IPS-18c (cell line): ENCODE results near the gene C5AR1.
"Not testable (repeated sequence)": the region's sequence is repeated elsewhere in the genome, so short reads cannot be mapped to it uniquely, and the experiment has no call there.

Experiments
- H3K4me3 ChIP-seq: 2 replicates; pipeline ENCODE4 v1.7.0; 2013; ENCODE audit warnings: low read depth, mild to moderate bottlenecking, low read length, moderate library complexity; ENCODE audit not compliant: insufficient read depth
- H3K9me3 ChIP-seq: one replicate; pipeline ENCODE4 v1.6.1; 2013; ENCODE audit warnings: mild to moderate bottlenecking, low read length, moderate library complexity; ENCODE audit not compliant: control insufficient read depth, insufficient read depth

Gene C5AR1

DNA sequence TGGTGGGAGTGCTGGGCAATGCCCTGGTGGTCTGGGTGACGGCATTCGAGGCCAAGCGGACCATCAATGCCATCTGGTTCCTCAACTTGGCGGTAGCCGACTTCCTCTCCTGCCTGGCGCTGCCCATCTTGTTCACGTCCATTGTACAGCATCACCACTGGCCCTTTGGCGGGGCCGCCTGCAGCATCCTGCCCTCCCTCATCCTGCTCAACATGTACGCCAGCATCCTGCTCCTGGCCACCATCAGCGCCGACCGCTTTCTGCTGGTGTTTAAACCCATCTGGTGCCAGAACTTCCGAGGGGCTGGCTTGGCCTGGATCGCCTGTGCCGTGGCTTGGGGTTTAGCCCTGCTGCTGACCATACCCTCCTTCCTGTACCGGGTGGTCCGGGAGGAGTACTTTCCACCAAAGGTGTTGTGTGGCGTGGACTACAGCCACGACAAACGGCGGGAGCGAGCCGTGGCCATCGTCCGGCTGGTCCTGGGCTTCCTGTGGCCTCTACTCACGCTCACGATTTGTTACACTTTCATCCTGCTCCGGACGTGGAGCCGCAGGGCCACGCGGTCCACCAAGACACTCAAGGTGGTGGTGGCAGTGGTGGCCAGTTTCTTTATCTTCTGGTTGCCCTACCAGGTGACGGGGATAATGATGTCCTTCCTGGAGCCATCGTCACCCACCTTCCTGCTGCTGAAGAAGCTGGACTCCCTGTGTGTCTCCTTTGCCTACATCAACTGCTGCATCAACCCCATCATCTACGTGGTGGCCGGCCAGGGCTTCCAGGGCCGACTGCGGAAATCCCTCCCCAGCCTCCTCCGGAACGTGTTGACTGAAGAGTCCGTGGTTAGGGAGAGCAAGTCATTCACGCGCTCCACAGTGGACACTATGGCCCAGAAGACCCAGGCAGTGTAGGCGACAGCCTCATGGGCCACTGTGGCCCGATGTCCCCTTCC is 10.5 kb downstream of the C5AR1 start:
- H3K9me3 ChIP-seq = no peaks in the 10 kb centered on the region
- H3K4me3 ChIP-seq = no peak overlapping the region

DNA sequence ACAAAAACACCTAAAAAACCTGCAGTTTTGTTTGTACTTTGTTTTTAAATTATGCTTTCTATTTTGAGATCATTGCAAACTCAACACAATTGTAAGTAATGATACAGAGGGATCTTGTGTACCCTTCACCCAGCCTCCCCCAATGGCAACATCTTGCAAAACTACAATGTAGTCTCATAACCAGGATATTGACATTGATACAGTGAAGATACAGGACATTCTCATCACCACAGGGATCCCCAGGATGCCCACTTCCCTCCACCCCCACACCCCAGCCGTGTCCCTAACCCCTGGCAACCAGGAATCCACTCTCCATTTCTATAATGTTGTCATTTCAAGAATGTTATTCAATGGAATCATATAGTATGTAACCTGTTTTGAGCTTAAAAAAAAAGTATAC is 12.0 kb downstream of the C5AR1 start:
- no peak overlapping the region for H3K4me3 ChIP-seq
- no peaks in the 10 kb centered on the region for H3K9me3 ChIP-seq

DNA sequence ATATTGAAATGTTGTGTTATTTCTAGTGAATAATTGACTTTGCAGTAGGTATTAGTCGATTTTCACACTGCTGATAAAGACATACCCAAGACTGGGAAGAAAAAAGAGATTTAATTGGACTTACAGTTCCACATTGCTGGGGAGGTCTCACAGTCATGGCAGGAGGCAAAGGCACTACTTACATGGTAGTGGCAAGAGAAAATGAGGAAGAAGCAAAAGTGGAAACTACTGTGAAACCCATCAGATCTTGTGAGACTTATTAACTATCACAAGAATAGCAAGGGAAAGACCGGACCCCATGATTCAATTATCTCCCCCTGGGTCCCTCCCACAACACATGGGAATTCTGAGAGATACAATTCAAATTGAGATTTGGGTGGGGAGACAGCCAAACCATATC is 12.4 kb downstream of the C5AR1 start:
- Histone ChIP-seq H3K4me3 (no peak overlapping the region), H3K9me3 (no peaks in the 10 kb centered on the region)

DNA sequence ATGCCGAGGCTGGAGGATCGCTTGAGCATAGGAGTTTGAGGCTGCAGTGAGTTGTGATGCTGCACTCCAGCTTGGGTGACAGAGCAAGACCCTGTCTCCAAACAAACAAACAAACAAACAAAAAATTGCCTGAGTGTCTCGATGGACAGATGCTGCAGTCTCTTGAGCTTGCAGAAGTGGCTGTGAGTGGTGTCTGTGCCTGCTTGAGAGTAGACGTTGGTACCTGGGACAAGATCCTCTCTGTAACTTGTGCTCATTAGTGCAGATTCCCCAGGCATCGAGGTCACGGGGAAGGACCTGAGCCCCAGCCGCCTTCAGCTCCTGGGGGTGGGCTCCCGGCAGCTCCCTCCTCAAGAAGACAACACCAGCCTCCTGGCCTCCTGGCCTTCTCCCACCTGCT is 13.7 kb downstream of the C5AR1 start:
- H3K4me3 ChIP-seq = no peak overlapping the region

DNA sequence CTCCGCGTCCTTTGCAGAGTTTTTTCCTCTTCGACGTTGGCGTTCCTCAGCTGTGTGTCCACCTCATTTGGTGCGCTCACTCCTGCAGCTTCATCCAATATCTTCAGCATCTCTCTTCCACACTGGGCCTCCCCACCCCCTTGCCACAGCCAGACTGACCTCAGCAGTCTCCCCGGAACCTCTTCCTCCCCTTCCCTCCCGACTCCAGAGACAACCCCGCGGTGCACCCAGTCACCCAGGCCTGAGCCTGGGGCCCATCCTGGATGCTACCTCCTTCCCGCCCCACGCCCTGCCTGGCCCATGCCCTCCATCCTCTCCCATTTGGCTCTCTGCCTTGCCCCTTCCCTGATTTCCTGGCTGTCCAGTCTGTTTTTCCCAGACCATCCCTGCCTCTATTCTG is 14.2 kb downstream of the C5AR1 start:
- H3K9me3 ChIP-seq = no peaks in the 10 kb centered on the region
- H3K4me3 ChIP-seq = no peak overlapping the region

More for the DNA sequence above, 13.7 kb downstream of the C5AR1 start:
- no peaks in the 10 kb centered on the region for H3K9me3 ChIP-seq

DNA sequence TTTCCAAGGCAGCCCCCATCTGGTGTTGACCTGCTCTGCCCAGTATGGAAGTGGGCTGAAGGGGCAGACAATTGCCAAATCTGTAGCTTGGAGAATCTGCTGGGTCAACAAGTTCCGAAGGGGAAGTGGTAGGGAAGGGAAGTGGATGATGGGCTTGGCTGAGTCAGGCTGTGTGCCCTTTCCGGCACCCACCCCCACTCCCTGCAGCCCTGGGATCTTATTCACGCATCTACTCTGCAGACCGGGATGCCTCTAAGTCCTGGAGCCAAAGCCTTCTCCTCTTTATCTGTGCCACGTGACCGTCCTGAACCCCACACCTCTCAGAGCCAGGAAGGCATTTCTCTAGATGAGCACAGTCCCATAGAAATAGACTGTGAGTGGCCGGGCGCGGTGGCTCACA is 14.8 kb downstream of the C5AR1 start:
- no peaks in the 10 kb centered on the region for H3K9me3 ChIP-seq
- no peak overlapping the region for H3K4me3 ChIP-seq

DNA sequence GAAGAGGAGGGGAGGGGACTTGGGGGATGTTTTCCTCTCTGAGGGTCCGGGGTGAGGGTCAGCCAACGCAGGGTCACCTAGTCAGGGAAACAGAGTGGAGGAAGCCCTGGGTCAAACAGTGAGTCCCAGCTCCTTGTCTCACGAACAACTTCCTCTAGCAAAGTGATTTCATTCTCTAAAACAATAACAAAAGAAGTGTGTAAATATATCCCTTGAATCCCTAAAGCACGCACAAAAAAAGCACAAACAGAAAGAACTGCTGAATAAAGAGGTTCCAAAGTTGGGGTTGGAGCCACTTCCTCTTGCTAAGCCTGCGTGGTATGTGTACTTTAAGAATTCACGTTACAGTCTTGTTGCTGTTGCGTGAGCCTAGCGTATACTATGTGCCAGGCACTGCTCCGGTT is 20.8 kb downstream of the C5AR1 start:
- Histone ChIP-seq H3K4me3 (no peak overlapping the region), H3K9me3 (no peaks in the 10 kb centered on the region)

DNA sequence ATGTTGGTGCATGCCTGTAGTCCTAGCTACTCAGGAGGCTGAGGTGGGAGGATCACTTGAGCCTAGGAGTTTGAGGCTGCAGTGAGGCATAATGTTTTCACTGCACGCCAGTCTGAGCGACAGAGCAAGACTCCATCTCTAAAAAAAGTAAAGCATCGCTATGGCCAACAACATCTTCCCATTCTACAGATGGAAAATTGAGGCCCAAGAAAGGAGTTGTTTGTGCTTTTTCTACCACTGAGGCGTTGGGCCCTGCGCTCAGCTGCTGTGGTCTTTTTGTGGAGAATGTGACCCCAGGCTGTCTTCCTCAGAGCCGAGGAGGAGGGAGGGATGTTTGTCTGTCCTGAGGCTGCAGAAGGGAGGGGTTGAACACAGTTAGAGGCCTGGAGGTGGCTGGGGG is 21.8 kb downstream of the C5AR1 start:
- no peak overlapping the region for H3K4me3 ChIP-seq
- H3K9me3 ChIP-seq = no peaks in the 10 kb centered on the region

DNA sequence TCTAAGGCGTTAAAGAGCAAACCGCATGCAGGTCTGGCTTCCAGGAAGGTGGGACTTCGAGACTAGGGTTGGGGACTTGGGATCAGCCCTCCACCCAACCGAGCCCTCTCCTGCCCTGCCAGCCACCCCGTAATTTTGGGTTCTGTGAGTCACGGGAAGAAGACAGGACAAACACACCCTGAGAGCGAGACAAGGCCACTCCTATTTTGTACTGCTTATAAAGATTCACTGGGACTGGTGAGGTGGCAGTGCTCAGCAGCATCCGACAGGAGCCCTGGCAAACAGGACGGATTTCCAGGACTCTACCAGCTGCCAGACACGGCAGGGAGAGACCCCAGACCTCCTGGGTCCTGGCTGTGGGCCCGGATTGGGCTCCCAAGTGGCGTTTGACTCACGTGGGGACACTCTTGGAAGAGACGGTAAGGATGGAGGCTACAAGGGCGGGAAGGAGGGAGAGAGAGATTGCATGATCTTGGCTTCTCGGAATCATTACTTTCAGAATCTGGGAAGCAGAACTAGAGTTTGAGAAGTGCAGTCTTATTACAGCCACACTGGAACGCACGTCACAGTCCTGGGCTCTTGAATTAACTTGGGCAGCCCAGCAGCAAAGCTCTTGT is 22.4 kb downstream of the C5AR1 start, which contains the start of gene C5AR2:
C5AR2 (plus strand) TSS at position 245 of the 617 bp plus-strand sequence. CDS start 8,625 bp downstream, outside the sequence.
- no peaks in the 10 kb centered on the region for H3K9me3 ChIP-seq
- H3K4me3 ChIP-seq = no peak within 1 kb of the TSS

DNA sequence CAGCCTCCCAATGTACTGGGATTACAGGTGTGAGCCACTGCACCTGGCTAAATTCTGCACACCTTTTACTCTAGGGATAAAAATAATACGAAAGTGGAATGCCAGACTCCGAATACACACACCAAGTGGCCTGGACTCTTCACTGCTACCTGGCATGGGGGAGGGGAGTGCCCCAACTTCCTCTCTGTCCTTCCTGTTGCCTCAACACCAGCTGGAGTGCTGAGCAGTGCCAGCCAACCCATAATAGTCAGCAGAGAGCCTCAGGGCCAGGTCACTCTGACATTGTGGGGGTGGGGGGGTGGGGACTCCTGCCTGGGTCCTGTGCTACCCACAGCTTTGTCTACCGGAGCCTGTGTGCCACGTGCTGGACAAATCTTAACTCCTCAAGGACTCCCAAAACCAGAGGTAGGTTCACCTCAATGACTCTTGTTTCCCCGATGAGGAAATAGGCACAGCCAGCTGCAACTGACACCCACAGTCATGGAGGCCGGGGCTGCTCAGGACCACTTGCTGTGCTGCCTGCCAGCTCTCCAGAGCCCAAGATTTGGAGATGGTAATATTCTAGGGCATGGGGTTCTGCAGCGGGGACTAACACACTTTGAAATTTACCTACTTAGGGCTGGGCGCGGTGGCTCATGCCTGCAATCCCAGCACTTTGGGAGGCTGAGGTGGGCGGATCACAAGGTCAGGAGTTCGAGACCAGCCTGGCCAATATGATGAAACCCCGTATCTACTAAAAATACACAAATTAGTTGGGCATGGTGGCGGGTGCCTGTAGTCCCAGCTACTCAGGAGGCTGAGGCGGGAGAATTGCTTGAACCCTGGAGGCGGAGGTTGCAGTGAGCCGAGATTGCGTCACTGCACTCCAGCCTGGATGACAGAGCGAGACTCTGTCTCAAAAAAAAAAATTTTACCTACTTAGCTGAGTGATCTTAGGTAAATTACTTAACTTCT is 27.4 kb downstream of the C5AR1 start:
- not testable (repeated sequence) for H3K4me3 ChIP-seq, H3K9me3 ChIP-seq

DNA sequence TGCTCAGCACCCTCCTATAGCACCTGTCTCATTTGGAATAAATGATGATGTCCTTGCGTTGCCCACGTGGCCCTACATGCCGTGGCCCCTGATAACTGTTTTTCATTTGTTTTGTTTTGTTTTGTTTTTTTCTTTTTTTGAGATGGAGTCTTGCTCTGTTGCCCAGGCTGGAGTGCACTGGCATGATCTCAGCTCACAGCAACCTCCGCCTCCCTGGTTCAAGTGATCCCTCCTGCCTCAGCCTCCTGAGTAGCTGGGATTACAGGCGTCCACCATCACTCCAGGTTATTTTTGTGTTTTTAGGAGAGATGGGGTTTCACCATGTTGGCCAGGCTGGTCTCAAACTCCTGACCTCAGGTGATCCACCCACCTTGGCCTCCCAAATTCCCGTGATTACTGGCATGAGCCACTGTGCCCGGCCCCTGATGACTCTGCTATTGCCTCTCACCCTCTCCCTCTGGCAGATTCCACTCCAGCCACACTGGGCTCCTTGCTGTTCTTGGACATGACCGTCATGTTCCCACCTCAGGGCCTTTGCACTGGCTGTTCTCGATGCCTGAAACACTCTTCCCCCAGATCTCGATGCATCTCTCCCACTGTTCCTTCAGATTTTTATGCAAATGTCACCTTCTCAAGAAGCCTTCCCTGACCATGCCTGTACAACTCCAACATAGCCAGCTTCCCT is 29.7 kb downstream of the C5AR1 start:
- no peaks in the 10 kb centered on the region for H3K9me3 ChIP-seq
- H3K4me3 ChIP-seq = no peak overlapping the region

DNA sequence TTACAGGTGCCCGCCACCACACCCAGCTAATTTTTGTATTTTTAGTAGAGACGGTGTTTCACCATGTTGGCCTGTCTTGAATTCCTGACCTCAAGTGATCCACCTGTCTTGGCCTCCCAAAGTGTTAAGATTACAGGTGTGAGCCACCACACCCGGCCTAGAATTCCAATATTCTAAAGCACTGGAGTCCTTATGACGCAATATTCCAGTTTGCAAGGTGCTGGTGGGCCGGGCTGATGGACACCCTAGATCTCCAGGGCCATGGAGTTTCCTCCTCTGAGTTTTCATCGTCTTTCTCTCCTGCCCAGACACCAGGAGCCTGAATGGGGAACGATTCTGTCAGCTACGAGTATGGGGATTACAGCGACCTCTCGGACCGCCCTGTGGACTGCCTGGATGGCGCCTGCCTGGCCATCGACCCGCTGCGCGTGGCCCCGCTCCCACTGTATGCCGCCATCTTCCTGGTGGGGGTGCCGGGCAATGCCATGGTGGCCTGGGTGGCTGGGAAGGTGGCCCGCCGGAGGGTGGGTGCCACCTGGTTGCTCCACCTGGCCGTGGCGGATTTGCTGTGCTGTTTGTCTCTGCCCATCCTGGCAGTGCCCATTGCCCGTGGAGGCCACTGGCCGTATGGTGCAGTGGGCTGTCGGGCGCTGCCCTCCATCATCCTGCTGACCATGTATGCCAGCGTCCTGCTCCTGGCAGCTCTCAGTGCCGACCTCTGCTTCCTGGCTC is 31.0 kb downstream of the C5AR1 start:
- Histone ChIP-seq H3K9me3 (no peaks in the 10 kb centered on the region), H3K4me3 (no peak overlapping the region)

DNA sequence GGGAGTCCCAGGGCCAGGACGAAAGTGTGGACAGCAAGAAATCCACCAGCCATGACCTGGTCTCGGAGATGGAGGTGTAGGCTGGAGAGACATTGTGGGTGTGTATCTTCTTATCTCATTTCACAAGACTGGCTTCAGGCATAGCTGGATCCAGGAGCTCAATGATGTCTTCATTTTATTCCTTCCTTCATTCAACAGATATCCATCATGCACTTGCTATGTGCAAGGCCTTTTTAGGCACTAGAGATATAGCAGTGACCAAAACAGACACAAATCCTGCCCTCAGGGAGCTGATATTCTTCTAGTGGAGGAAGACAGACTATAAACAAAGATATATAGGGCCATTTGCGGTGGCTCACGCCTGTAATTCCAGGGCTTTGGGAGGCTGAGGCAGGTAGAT is 32.1 kb downstream of the C5AR1 start:
- no peak overlapping the region for H3K4me3 ChIP-seq
- H3K9me3 ChIP-seq = no peaks in the 10 kb centered on the region

DNA sequence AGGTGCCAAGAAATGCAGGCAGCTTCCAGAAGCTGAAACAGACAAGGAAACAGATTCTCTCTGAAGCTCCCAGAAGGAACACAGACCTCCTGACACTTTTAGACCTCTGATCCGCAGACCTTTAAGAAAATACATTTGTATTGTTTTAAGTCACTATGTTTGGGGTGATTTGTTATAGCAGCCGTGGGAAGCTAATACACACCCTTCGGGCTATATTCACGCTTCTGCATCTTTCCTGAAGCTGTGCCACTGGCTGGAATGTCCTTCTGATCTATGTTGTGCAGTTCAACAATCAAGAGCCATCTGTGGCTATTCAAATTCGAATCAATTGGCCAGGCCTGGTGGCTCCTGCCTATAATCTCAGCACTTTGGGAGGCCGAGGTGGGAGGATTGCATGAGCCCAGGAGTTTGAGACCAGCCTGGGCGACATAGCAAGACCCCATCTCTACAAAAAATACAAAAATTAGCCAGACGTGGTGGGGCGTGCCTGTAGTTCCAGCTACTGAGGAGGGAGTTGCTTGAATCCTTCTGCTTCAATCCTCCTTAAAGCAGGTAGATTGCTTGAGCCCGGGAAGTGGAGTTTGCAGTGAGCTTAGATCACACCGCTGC is 33.6 kb downstream of the C5AR1 start:
- Histone ChIP-seq H3K9me3 (no peaks in the 10 kb centered on the region), H3K4me3 (no peak overlapping the region)

DNA sequence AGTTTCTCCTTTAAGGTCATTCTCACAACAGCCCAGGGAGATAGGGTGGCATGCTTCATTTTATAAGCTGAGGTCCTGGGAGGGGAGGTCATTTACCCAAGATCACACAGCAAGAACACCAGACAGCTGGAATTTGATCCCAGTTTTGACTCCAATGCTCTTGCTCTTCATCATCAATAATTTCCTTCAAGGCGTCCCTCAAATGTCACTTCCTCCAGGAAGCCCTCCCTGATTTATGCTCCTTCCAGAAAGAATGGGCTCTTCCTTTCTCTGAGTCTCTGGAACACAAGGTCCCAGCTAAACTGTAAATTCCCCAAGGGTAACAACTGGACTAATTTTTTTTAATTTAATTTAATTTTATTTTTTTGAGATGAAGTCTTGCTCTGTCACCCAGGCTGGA is 34.8 kb downstream of the C5AR1 start:
- H3K4me3 ChIP-seq = no peak overlapping the region
- no peaks in the 10 kb centered on the region for H3K9me3 ChIP-seq

DNA sequence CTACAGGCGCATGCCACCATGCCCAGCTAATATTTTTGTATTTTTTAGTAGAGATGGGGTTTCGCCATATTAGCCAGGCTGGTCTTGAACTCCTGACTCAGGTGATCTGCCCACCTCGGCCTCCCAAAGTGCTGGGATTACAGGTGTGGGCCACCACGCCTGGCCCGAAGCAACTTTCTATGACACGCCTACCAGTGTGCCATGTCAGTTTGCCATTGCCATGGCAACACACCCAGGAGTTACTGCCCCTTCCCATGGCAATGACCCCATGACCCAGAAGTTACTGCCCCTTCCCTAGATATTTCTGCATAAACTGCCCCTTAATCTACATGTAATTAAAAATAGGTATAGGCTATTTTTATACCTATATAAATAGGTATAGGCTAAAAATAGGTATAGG is 36.4 kb downstream of the C5AR1 start:
- not testable (repeated sequence) for H3K4me3 ChIP-seq, H3K9me3 ChIP-seq
